Large intestine (tissue), 3 donors: ENCODE measurements around the gene CNPY1. TPM values are rescaled to one million over a fixed set of nuclear protein-coding genes. Genes with fewer than 3 reads are reported as not detected.

Source experiments
- DNase-seq, 2 donors: peaks; one replicate each; pipeline versions ENCODE4 v3.0.0 to v3.0.0-alpha.2; 2013
- H3K27ac ChIP-seq: one replicate; pipeline ENCODE4 v1.5.1; 2013; ENCODE audit warnings: low read length
- H3K27me3 ChIP-seq: 2 replicates; pipeline ENCODE4 v1.6.1; 2013; ENCODE audit warnings: low read length; ENCODE audit not compliant: control insufficient read depth, insufficient read depth
- H3K36me3 ChIP-seq: 2 replicates; pipeline ENCODE4 v1.6.1; 2013; ENCODE audit warnings: low read length; ENCODE audit not compliant: control insufficient read depth, insufficient read depth
- H3K4me1 ChIP-seq: one replicate; pipeline ENCODE4 v1.6.1; 2013; ENCODE audit warnings: low read length; ENCODE audit not compliant: control insufficient read depth, insufficient read depth
- H3K4me3 ChIP-seq: one replicate; pipeline ENCODE4 v1.5.1; 2013; ENCODE audit warnings: low read length
- H3K9me3 ChIP-seq: one replicate; pipeline ENCODE4 v1.6.1; 2013; ENCODE audit warnings: mild to moderate bottlenecking, low read depth, low read length, moderate library complexity; ENCODE audit not compliant: control insufficient read depth
- WGBS: methylation state at CpG from one replicate; pipeline ENCODE4 v1.1.5; 2013; ENCODE audit warnings: low lambda C conversion rate; ENCODE audit not compliant: insufficient coverage; 5-methylcytosine and 5-hydroxymethylcytosine counted together
- polyA plus RNA-seq: library from polyadenylated mRNA; unstranded; fragments of 120-200 nt; gene quantifications from one replicate; pipeline ENCODE4 v1.2.1, GENCODE V29; 2013

CNPY1 gene
- polyA plus RNA-seq, 1 donor, result not detected

GRCh38 chr7:155506854-155507337, 39.5 kb downstream of the CNPY1 start:
- Histone ChIP-seq H3K4me1 (peaks cover 5% of the 10 kb centered on the region), H3K27ac (no peak overlapping the region), H3K27me3 (peaks cover 85% of the 10 kb centered on the region), H3K9me3 (peaks cover 4% of the 10 kb centered on the region), H3K4me3 (no peak overlapping the region), H3K36me3 (no peaks in the 10 kb centered on the region)
- WGBS, result 0% methylated on average over 2 of the region's 14 CpGs
- DNase-seq, result peak in 1 of 2 donors; percentile 11

- no CpG with 5 or more reads among the region's 3 CpGs for WGBS
- peaks cover 5% of the 10 kb centered on the region for H3K4me1 ChIP-seq
- H3K27me3 ChIP-seq, result peaks cover 88% of the 10 kb centered on the region
- peaks cover 4% of the 10 kb centered on the region for H3K9me3 ChIP-seq
- no peak for DNase-seq
- no peak overlapping the region for H3K4me3 ChIP-seq
- H3K27ac ChIP-seq, result no peak overlapping the region
- H3K36me3 ChIP-seq, result no peaks in the 10 kb centered on the region
Measured at GRCh38 chr7:155505422-155505793, 41.0 kb downstream of the CNPY1 start.

- H3K4me3 ChIP-seq, result no peak overlapping the region
- no peaks in the 10 kb centered on the region for H3K36me3 ChIP-seq
- WGBS, result no CpG with 5 or more reads among the region's 26 CpGs
- peaks cover 73% of the 10 kb centered on the region for H3K27me3 ChIP-seq
- DNase-seq, result peak; percentile 76 to 85
- H3K9me3 ChIP-seq, result peaks cover 4% of the 10 kb centered on the region
- H3K27ac ChIP-seq, result no peak overlapping the region
- no peaks in the 10 kb centered on the region for H3K4me1 ChIP-seq
Measured at GRCh38 chr7:155497149-155497901, 49.0 kb downstream of the CNPY1 start.

DNA sequence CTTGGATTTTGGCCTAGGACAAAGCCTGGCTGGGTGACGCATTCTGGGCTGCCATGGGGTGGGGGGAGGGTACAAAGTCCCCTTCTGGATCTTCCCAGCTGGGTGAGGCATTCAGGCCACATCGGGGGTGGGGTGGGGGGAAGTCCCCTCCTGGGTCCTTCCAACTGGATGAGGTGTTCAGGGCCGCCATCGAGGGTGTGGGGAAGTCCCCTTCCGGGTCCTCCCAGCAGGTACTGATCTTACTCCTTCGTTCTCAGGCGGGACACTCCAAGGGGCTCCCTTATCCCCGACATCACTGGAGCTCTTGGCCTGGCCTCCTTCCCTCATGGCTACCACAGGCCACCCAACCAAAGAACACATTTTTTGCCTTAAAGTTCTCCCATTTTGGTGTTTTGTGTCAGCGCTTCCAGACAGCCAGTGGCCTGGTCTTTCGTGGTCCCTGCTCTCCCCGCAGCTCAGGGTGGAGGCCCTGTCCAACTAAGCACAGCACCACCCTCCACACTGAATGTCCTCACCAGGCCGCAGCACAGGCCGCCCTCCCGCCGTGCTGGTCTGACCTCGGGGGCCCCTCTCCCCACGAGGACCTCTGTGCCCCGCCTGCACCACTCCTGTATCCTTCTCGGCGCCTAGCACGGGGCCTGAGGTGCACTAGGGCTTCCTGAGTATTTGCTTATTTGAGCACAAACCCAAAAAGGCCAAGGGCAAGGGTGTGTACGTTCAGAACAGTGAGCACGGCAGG, 49.9 kb downstream of the CNPY1 start:
- no peaks in the 10 kb centered on the region for H3K36me3 ChIP-seq
- DNase-seq, result peak in 1 of 2 donors; percentile 24
- 86% methylated on average over 5 of the region's 23 CpGs for WGBS

GRCh38 chr7:155495440-155496248, 50.7 kb downstream of the CNPY1 start:
- H3K4me3 ChIP-seq, result no peak overlapping the region
- no CpG with 5 or more reads among the region's 13 CpGs for WGBS
- no peak overlapping the region for H3K27ac ChIP-seq
- H3K4me1 ChIP-seq, result no peaks in the 10 kb centered on the region
- no peak for DNase-seq
- no peaks in the 10 kb centered on the region for H3K36me3 ChIP-seq
- peaks cover 76% of the 10 kb centered on the region for H3K27me3 ChIP-seq
- peaks cover 11% of the 10 kb centered on the region for H3K9me3 ChIP-seq

More for the DNA sequence above, 49.9 kb downstream of the CNPY1 start:
- H3K27ac ChIP-seq, result no peak overlapping the region
- H3K4me3 ChIP-seq, result no peak overlapping the region
- no peaks in the 10 kb centered on the region for H3K4me1 ChIP-seq
- H3K9me3 ChIP-seq, result peaks cover 4% of the 10 kb centered on the region
- H3K27me3 ChIP-seq, result peaks cover 75% of the 10 kb centered on the region

DNA sequence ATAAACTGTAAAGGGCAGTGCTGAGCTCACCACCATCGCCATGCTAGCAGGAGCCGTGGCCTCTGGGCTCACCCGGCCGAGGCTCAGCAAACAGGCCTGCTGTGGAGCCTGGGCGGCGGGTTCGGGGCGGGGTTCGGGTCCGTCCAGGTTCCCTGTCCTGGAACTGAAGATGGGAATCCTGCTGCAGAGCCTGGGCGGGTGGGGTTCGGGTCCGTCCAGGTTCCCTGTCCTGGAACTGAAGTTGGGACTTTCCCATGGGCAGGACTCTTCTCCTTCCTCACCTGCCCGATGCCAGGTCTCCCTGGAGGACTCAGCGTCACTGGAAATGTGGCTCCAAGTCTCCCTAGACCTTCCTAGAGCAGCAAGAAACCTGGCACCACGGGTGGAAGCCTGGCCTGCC, 51.8 kb downstream of the CNPY1 start:
- H3K4me3 ChIP-seq, result no peak overlapping the region
- WGBS, result no CpG with 5 or more reads among the region's 16 CpGs
- no peak for DNase-seq
- H3K36me3 ChIP-seq, result no peaks in the 10 kb centered on the region
- H3K27me3 ChIP-seq, result peaks cover 80% of the 10 kb centered on the region
- H3K4me1 ChIP-seq, result peaks cover 2% of the 10 kb centered on the region
- H3K27ac ChIP-seq, result no peak overlapping the region
- peaks cover 11% of the 10 kb centered on the region for H3K9me3 ChIP-seq

- peaks cover 81% of the 10 kb centered on the region for H3K27me3 ChIP-seq
Measured at GRCh38 chr7:155493744-155494538, 52.4 kb downstream of the CNPY1 start.

DNA sequence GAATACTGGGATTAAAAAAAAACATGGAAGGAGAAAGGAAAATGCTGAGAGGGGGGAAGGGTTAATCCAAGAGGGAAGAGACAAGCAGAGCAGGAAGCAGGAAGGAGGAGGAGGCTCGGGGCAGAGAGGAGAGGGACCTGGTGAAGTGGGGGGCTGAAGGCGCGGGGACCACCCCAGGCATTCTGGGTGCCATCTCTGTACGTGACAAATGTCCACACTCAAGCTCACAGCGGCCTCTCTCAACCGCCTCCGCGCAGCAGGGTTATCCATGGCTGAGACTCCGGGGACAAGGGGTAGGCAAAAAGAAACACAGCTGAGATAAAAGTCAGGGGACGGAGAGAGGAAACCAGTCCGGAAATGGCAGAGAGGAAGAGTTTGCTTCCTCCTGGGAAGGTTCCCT, 54.5 kb downstream of the CNPY1 start:
- H3K9me3 ChIP-seq, result peaks cover 10% of the 10 kb centered on the region
- H3K36me3 ChIP-seq, result no peaks in the 10 kb centered on the region
- no peak overlapping the region for H3K4me3 ChIP-seq
- peaks cover 78% of the 10 kb centered on the region for H3K27me3 ChIP-seq
- H3K27ac ChIP-seq, result no peak overlapping the region
- H3K4me1 ChIP-seq, result peaks cover 2% of the 10 kb centered on the region
- DNase-seq, result no peak
- WGBS, result 59% methylated on average over 2 of the region's 11 CpGs

More at GRCh38 chr7:155493744-155494538, 52.4 kb downstream of the CNPY1 start:
- no CpG with 5 or more reads among the region's 33 CpGs for WGBS
- DNase-seq, result no peak
- H3K4me1 ChIP-seq, result peaks cover 2% of the 10 kb centered on the region
- H3K9me3 ChIP-seq, result peaks cover 11% of the 10 kb centered on the region
- H3K4me3 ChIP-seq, result no peak overlapping the region
- H3K36me3 ChIP-seq, result no peaks in the 10 kb centered on the region
- H3K27ac ChIP-seq, result no peak overlapping the region

DNA sequence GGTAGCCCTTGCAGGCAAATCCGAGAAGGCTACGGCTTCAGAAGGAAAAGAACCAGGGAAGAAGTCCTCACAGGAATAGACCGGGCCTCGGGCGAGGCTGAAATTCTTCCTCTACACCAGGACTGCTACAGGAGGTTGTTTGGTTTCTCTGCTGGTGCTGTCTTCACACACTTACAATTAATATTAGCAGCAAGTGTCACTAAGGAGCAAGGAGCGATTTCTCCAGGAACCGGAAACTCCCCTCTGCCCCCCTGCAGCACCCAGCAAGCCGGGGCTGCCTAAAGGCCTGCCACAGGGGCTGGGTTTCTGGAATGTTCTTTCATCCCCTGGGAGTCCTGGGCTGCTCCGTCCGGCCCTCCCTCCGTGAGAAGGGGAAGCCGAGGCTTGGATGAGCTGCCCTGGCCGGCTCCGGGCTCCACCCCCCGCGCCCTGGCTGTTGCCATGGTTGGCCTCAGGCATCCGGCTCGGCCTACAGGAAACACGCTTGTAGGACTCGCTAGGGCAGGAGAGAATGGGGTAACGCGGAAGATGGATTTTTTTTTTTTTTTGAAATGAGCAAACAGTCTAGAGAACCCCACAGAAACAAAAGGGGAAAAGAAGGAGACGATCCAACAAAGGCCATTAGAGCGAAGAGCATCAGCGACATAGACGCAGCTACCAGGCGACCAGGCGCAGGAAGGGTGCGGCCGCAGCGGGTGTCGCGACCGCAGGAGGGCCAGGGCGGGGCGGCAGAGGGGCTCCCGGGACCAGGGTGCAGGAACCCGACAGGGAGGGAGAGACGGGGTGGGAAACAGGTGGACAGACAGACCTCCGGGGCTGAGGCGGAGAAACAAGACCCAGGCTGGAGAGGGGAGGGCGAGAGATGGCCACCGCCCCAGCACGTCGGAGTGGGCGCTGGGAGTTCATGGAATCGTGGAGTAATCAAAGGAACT, 55.4 kb downstream of the CNPY1 start:
- Histone ChIP-seq H3K36me3 (no peaks in the 10 kb centered on the region), H3K27ac (no peak overlapping the region), H3K9me3 (peaks cover 7% of the 10 kb centered on the region), H3K4me3 (peak overlapping the region; percentile 23), H3K27me3 (peaks cover 74% of the 10 kb centered on the region), H3K4me1 (peaks cover 2% of the 10 kb centered on the region)
- WGBS, result no CpG with 5 or more reads among the region's 47 CpGs
- peak in 1 of 2 donors; percentile 37 for DNase-seq
